GM12878 (cell line): ENCODE results near the gene ABCA3. TPM values are rescaled to one million over a fixed set of nuclear protein-coding genes. Genes with fewer than 3 reads are reported as not detected.

ENCODE experiments used
- ATAC-seq: fragments of 200-7000 bp; cut with Tn5 transposase; 3 replicates; pipeline ENCODE4 v1.9.1; 2020; ENCODE audit warnings: mild to moderate bottlenecking, moderate library complexity
- BruUV-seq: library from RNA; stranded (reverse); fragments of 400-500 nt; replicated peaks from 2 replicates; lab custom pipeline; 2021; lab: Mats Ljungman, UMichigan
- CTCF ChIA-PET: fragments of 300-600 bp; sonication (Branson Sonifier 250); formaldehyde crosslinking; extraction: SDS; loops from one replicate; lab custom pipeline; 2021; ENCODE audit warnings: inconsistent platforms; lab: Yijun Ruan, JAX
- POLR2A ChIA-PET: fragments of 350-600 bp; formaldehyde crosslinking; extraction: SDS; loops from one replicate; lab custom pipeline; 2021; ENCODE audit warnings: inconsistent platforms; lab: Charles Lee
- RAD21 ChIA-PET: fragments of 300-600 bp; sonication (Branson Sonifier 250); formaldehyde crosslinking; loops from one replicate; lab custom pipeline; 2023; ENCODE audit warnings: antibody characterized with exemption; ENCODE audit not compliant: unreplicated experiment; lab: Charles Lee
- SMC1A ChIA-PET: fragments of 300-600 bp; sonication (Branson Sonifier 250); formaldehyde crosslinking; loops from one replicate; lab custom pipeline; 2023; ENCODE audit not compliant: unreplicated experiment, uncharacterized antibody; lab: Charles Lee
- DNase-seq: peaks from one replicate; pipeline ENCODE4 v3.0.0-alpha.2; 2011; ENCODE audit warnings: low read depth, low spot score
- FAIRE-seq: peaks from 3 replicates; lab custom pipeline; 2011; peaks lifted over from hg19 to GRCh38; lab: Jason Lieb, UNC
- H2AFZ ChIP-seq: 2 replicates; pipeline ENCODE4 v1.6.0; 2011; ENCODE audit warnings: low read depth, low read length, control low read depth; ENCODE audit not compliant: control insufficient read depth
- H3K27ac ChIP-seq: 2 replicates; pipeline ENCODE4 v1.5.1; 2011; ENCODE audit warnings: control low read depth; ENCODE audit not compliant: control insufficient read depth, insufficient read depth
- H3K27me3 ChIP-seq, 2 experiments: replicated peaks in 1 of 2; 2 replicates each; pipeline versions ENCODE4 v1.6.0 to v1.6.1; 2011; ENCODE audit warnings: low read length in 1 of 2; ENCODE audit not compliant: control insufficient read depth in 2 of 2, insufficient read depth in 2 of 2
- H3K36me3 ChIP-seq, 2 experiments: 2 replicates each; pipeline ENCODE4 v1.5.1; 2011; ENCODE audit warnings: low read length in 1 of 2; ENCODE audit not compliant: control insufficient read depth in 2 of 2, insufficient read depth in 2 of 2
- H3K4me1 ChIP-seq: 2 replicates; pipeline ENCODE4 v1.6.1; 2011; ENCODE audit warnings: mild to moderate bottlenecking, low read length, moderate library complexity, mixed read lengths; ENCODE audit not compliant: control insufficient read depth, insufficient read depth
- H3K4me2 ChIP-seq: 2 replicates; pipeline ENCODE4 v1.6.0; 2011; ENCODE audit warnings: control low read depth; ENCODE audit not compliant: control insufficient read depth, insufficient read depth
- H3K4me3 ChIP-seq: fragments of 200-600 bp; sonication (generic); 2 replicates; pipeline ENCODE4 v1.5.1; 2016
- H3K79me2 ChIP-seq: 2 replicates; pipeline ENCODE4 v1.6.0; 2011; ENCODE audit warnings: low read length; ENCODE audit not compliant: control insufficient read depth, insufficient read depth
- H3K9ac ChIP-seq: 2 replicates; pipeline ENCODE4 v1.8.0; 2011; ENCODE audit warnings: low read length, control low read depth, mixed read lengths; ENCODE audit not compliant: control insufficient read depth, insufficient read depth
- H3K9me3 ChIP-seq: replicated peaks from 3 replicates; pipeline ENCODE4 v1.5.1; 2011; ENCODE audit warnings: mild to moderate bottlenecking, low read length; ENCODE audit not compliant: control insufficient read depth, insufficient read depth
- H4K20me1 ChIP-seq: 2 replicates; pipeline ENCODE4 v1.6.0; 2011; ENCODE audit not compliant: control insufficient read depth, insufficient read depth
- CBFB ChIP-seq: IDR thresholded peaks from 2 replicates; pipeline ENCODE4 v1.6.1; 2016; ENCODE audit warnings: antibody characterized with exemption, low read depth
- CBX3 ChIP-seq: fragments of 200-600 bp; sonication (generic); IDR thresholded peaks from 2 replicates; pipeline ENCODE4 v1.6.1; 2016; ENCODE audit warnings: low read depth, borderline replicate concordance
- CHD1 ChIP-seq: IDR thresholded peaks from 2 replicates; pipeline ENCODE4 v1.6.1; 2012; ENCODE audit warnings: low read depth, low read length, improper control_type of control experiment
- LARP7 ChIP-seq: fragments of 450-650 bp; IDR thresholded peaks from 2 replicates; pipeline ENCODE4 v1.6.1; 2017; ENCODE audit warnings: mild to moderate bottlenecking
- NBN ChIP-seq: fragments of 450-650 bp; IDR thresholded peaks from 2 replicates; pipeline ENCODE4 v1.6.1; 2016
- NFYB ChIP-seq: IDR thresholded peaks from 2 replicates; pipeline ENCODE4 v1.6.1; 2011; ENCODE audit warnings: low read depth, mild to moderate bottlenecking, low read length, improper control_type of control experiment, moderate library complexity; ENCODE audit not compliant: insufficient read depth
- POLR2A ChIP-seq: IDR thresholded peaks from 2 replicates; pipeline ENCODE4 v1.6.1; 2011; ENCODE audit warnings: low read depth, mild to moderate bottlenecking, low read length
- POLR2AphosphoS5 ChIP-seq: IDR thresholded peaks from 2 replicates; pipeline ENCODE4 v1.6.1; 2011; ENCODE audit warnings: mild to moderate bottlenecking, low read length, inconsistent platforms
- WGBS: methylation state at CpG from one replicate; pipeline ENCODE4 v1.1.6; 2016; ENCODE audit warnings: low lambda C conversion rate; ENCODE audit not compliant: insufficient replicate concordance, insufficient coverage; ENCODE audit errors: missing lambda C conversion rate; 5-methylcytosine and 5-hydroxymethylcytosine counted together
- in situ Hi-C: fragments of 300-500 bp; cut with MboI; formaldehyde crosslinking; loops from 9 replicates; pipeline ENCODE4 v1.14.3; 2018; ENCODE audit warnings: mixed read lengths
- intact Hi-C: fragments of 100-400 bp; cut with micrococcal nuclease; formaldehyde crosslinking; loops from one replicate; pipeline ENCODE4 v1.14.2; 2022; ENCODE audit not compliant: unreplicated experiment
- polyA plus RNA-seq, 11 experiments: library from polyadenylated mRNA; depleted of rRNA in 4 of 11; unstranded in 6 of 11; stranded (reverse) in 5 of 11; fragments of >200 nt; fragmentation: Nextera tagmentation in 4 of 11; fragmentation: Illumina TruSeq in 1 of 11; extraction: Ambion mirVana in 4 of 11; extraction: Trizol in 1 of 11; gene quantifications; 1 replicate in 1 of 11; 2 replicates in 10 of 11; pipeline versions ENCODE4 v1.2.1 to v1.2.3, GENCODE V29; 2011 to 2016; ENCODE audit warnings: inconsistent platforms in 2 of 11, missing spikeins in 2 of 11, low read depth in 1 of 11
- total RNA-seq, 4 experiments: library from RNA; depleted of rRNA in 3 of 4; stranded (reverse); fragments of >200 nt in 3 of 4; fragmentation: Illumina TruSeq in 1 of 4; extraction: Trizol in 1 of 4; gene quantifications; 2 replicates each; pipeline versions ENCODE4 v1.2.1 to v1.2.3, GENCODE V29; 2013 to 2021
- TF ChIP-seq, protein P1 (sequence below): IDR thresholded peaks from 2 replicates; pipeline ENCODE4 v1.6.1; 2011; ENCODE audit warnings: low read depth, low read length, improper control_type of control experiment, borderline replicate concordance

Gene ABCA3
- total and polyA plus RNA-seq, 10 of the 15 experiments (the other 5 are each of a cell fraction or from before 2014, with no cell fraction given): 0.71 to 17.6 (median 6.7) TPM

DNA sequence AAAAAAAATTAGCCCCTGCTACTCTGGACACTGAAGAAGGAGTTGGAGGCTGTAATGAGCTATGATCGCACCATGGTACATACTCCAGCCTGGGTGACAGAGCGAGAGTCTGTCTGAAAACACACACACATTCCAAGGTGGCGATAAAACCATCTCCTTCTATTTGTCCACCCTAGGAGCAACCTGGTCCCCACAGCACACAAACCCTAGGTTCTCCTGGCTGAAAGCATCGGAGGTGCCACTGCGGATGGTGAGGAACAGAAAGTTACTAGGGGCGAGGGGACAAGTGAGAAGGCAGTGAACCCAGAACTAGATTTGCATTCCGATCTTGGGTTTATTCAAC, 87.8 kb downstream of the ABCA3 start:
- H3K4me1 ChIP-seq: peaks cover 13% of the 10 kb centered on the region
- no peak overlapping the region for H2AFZ ChIP-seq
- no peak for TF ChIP-seq NFYB
- TF ChIP-seq CBFB: no peak
- TF ChIP-seq NBN: no peak
- no peak for TF ChIP-seq LARP7
- no peak for TF ChIP-seq CHD1
- TF ChIP-seq POLR2A: peak; percentile 41; the same call in 1 of the 2 replicates
- TF ChIP-seq, protein P1, sequence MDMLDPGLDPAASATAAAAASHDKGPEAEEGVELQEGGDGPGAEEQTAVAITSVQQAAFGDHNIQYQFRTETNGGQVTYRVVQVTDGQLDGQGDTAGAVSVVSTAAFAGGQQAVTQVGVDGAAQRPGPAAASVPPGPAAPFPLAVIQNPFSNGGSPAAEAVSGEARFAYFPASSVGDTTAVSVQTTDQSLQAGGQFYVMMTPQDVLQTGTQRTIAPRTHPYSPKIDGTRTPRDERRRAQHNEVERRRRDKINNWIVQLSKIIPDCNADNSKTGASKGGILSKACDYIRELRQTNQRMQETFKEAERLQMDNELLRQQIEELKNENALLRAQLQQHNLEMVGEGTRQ: no peak
- peak; percentile 44; the same call in 1 of the 2 replicates for TF ChIP-seq POLR2AphosphoS5
- TF ChIP-seq CBX3: no peak
- ChIA-PET RAD21 (no interaction called here), CTCF (interaction anchor here (0.7 to 2.5 kb wide), 7 partner anchors 17 to 176 kb away, joined by 3 to 14 read pairs (median 5); partner anchors contain the start of genes CCNF and E4F1), POLR2A (interaction anchor here (1.6 to 2.5 kb wide), 3 partner anchors 38 to 176 kb away, joined by 4 to 9 read pairs (median 5); partner anchors contain the start of genes CCNF and PGP), SMC1A (interaction anchor here (0.9 to 1.2 kb wide), 2 partner anchors 13 to 54 kb away, joined by 3 to 4 read pairs; no protein-coding TSS in a partner anchor)
- no peaks in the 10 kb centered on the region for H3K9me3 ChIP-seq
- BruUV-seq: no TSS peak
- H3K4me2 ChIP-seq: no peak overlapping the region
- in situ Hi-C loops (no loop called here), intact Hi-C loops (loop anchor here (5.0 kb wide), 1 partner anchor 45 kb away; the partner anchor contains the start of gene MLST8)
- no peaks in the 10 kb centered on the region for H4K20me1 ChIP-seq
- FAIRE-seq (no peak), ATAC-seq (no peak), DNase-seq (no peak)
- H3K27me3 ChIP-seq: no peaks in the 10 kb centered on the region
- peaks cover 13% of the 10 kb centered on the region for H3K79me2 ChIP-seq
- H3K4me3 ChIP-seq: no peak overlapping the region
- WGBS: 57% methylated on average over 7 of the region's 7 CpGs
- H3K27ac ChIP-seq: no peak overlapping the region
- H3K9ac ChIP-seq: no peak overlapping the region
- H3K36me3 ChIP-seq: peaks cover 21 to 27% of the 10 kb centered on the region in 2 experiments
